Measurements from ENCODE around the gene ANKS1A. TPM values are rescaled to one million over a fixed set of nuclear protein-coding genes. Genes with fewer than 3 reads are reported as not detected.
"Not testable (repeated sequence)": the region's sequence is repeated elsewhere in the genome, so short reads cannot be mapped to it uniquely, and the experiment has no call there.

ANKS1A gene
- polyA plus RNA-seq, 3 donors: 47.3 to 49.9 (median 47.6) TPM

DNA sequence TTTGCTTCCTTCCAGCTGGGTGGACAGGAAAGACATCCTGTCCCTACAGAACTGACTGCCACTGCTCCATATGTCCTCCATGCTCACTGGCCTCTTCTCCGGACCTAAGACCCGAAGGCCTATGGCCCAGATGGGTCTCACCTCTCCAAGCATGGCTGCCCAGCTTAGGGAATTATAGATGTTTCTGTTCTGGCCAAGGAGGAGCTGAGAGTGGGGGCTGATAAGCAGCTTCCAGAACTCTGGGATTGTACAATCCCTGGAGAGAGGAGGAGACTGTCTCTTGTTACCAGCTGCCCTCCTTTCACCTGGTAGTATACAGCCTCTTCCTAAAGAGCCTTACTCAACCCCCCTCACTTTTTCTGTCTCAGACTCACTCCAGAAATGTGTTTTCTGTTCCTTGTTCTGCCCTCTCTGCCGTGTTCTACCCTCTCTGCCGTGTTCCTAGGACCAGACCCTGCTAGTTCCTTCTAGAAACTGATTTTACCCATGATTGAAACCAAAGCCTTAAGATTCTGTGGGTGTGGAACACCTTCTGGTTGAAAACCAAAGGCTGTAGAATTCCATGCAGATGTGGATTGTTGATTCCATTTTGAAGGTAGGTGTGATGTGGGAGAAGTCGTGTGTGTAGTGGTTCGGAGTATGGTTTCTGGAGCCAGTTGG is 28.7 kb downstream of the ANKS1A start:
- no peak for DNase-seq

DNA sequence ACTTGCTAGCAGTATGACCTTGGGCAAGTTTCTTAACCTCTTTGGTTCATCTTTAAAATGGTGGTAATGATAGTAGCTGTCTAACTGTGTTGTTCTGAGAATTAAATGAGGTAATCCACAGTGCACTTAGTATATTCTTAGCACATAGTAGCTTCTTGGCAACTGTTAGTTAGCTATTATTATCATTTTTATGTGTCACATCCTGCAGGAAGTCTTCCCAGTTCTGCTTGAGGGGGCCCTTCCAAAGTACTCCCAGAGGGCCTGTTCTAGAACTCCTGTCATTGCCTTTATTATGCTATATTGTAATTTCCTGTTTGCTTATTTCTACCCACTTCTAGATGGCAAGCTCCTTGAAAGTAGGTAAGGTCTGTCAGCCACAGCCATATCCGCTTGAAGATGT is 30.6 kb downstream of the ANKS1A start:
- no peak for DNase-seq

DNA sequence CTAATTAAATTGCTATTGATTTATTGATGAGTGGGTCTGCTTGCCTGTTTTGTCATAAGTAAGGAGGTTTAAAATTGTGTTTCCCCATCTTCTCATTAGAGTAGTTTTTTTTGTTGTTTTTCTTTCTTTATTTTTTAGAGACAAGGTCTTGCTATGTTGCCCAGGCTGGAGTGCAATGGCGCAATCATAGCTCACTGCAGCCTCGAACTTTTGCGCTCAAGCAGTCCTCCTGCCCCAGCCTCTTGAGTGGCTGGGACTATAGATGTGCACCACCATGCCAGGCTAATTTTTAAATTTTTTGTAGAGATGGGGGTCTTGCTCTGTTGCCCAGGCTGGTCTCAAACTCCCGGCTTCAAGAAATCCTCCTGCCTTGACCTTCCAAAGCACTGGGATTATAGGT is 31.0 kb downstream of the ANKS1A start:
- DNase-seq: no peak

DNA sequence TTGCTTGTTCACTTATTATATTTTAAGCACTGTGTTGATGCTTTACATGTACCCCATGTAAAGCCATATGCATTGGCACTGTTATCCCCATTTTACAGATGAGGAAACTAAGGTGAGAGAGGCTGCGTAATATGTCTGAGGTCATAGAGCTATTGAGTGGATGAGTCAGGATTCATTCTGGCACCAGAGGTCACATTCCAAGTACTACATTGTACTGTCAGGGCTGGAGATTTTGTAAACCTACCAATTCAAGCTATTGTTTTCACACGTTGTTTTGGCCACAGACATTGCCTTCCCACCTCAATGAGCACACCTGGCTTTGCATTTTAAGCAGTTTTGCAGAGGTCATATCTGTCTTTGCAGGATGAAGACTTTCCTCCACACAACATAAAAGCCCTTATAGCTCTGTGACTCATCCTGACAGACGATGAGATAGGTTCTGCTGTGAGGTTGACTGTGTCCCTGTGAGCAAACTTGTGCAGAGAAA is 33.2 kb downstream of the ANKS1A start:
- no peak for DNase-seq

DNA sequence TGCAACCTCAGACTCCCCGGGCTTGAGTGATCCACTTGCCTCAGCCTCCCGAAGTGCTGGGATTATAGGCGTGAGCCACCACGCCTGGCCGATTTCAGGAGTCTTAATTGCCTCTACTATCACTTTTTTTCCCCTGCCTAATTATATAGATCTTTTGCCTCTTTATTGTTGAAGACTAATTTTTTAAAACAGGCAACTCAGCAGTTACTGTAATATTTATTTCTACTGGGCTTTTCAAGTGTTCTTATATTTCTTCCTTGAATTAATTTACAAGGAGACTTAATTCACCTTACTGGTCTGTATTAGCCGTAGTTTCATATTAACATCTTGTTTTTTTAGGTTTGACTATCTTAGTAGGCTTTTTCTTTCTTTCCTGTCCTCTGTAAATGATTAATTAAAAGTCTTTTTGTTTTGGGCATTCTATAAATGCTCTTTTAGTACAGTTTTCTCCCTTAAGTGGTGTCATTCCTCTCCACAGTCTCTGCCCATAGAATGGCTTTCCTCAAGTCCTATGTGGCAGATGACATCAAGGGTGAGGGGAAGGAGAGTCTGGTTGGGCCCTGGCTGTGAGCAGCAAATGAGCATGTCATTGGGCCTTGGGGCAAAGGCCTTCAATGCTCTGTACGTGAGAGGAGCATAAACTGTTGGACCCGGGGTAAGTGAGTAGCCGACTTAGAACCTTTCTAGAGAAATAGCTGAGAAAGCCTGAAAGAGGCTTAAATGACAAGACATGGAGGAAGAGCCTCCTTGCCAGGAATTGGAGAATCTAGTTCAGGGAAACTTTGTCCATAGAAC is 36.0 kb downstream of the ANKS1A start:
- no peak for DNase-seq

DNA sequence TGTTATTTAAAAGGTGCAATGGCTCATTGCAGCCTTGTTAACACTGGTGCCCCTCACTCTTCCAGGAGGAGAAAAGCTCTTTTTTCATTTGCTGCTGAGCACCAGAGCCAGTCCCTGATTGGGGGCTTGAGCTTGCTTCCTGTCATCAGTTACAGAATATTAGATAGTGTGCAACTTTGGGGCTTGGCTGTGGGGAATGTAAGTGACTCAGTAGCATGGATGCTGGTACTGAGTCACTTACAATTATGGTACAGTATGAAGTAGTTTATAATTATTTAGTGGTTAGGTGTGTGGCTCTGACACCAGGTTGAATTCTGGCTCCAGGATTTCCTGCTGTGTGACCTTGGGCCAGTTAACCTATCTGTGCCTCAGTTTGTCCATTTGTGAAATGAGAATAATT is 37.6 kb downstream of the ANKS1A start:
- no peak for DNase-seq

- no peak for DNase-seq
These were observed 39.2 kb downstream of the ANKS1A start for GRCh38 chr6:34928220-34928619.

- DNase-seq: no peak
These were observed 39.6 kb downstream of the ANKS1A start for GRCh38 chr6:34928695-34929094.

DNA sequence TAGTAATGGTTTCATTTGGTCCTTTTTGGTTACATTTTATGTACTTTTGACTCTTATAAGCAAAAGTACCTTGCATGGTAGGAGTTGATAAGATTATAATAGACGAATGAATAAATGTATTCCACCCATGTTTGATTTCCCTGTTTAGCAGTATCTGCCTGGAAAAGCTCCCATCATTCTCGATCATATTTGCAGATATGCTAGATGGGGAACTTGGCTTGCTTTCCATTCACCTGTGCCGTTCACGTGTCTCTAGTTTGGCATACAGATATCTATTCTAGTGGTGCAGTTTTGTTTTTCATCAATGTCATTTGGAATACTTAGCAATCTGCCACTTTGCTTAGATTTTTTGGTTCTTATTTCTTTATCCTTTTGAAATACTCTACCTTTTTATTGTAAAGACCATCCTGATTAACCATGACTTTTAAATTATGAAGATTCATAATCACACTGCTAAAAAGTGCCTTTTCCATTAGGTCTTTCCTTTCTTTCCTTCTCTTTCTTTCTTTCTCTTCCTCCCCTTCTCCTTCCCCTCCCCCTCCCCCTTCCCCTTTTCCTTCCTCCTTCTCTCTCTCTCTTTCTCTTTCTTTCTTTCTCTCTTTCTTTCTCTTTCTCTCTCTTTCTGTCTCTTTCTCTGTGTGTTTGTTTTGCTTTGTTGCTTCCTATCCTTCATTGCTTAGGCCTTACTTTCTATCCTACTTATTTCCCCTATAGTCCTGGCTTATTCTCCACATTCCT is 40.4 kb downstream of the ANKS1A start:
- no peak for DNase-seq

- DNase-seq: no peak
These were observed 41.2 kb downstream of the ANKS1A start for GRCh38 chr6:34930221-34930620.

GRCh38 chr6:34932202-34932601 is 43.1 kb downstream of the ANKS1A start:
- DNase-seq: not testable (repeated sequence)

GRCh38 chr6:34934516-34934915 is 45.5 kb downstream of the ANKS1A start:
- DNase-seq: peak; percentile 44

- DNase-seq: no peak
These were observed 49.2 kb downstream of the ANKS1A start for GRCh38 chr6:34938268-34938667.

DNA sequence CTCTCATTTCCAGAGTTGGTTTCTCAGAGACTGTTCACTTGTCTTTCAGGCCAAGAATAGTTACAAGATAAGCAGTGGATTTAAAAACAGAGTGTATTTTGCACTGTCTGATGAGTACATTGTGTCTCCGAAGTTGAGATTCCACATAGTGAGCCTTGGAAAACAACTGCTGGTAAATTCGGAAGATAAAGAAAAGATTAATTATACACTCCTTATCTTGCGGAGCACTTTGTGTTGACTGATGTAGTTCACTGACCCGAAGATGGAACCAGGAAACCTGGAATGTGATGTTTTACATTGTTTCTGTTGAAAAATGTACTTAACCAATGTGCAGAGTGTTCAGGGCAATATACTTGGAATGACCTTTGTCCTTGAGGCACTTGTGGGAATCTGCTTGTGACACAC is 51.0 kb downstream of the ANKS1A start:
- no peak for DNase-seq

DNA sequence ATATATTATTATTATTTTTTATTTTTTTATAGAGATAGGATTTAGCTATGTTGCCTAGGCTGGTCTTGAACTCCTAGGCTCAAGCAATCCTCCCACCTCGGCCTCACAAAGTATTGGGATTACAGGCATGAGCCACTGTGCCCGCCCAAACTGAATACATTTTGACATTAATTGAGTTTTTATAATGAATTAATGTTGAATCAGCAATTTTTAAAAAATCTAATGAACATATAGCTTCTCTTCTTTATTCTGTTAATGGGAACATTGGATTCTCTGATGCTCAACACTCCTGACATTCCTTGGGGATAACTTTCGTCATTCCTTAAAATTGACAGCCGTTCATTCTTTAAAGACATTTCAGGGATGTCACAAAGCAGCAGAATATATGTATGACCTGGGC is 52.4 kb downstream of the ANKS1A start:
- no peak for DNase-seq

DNA sequence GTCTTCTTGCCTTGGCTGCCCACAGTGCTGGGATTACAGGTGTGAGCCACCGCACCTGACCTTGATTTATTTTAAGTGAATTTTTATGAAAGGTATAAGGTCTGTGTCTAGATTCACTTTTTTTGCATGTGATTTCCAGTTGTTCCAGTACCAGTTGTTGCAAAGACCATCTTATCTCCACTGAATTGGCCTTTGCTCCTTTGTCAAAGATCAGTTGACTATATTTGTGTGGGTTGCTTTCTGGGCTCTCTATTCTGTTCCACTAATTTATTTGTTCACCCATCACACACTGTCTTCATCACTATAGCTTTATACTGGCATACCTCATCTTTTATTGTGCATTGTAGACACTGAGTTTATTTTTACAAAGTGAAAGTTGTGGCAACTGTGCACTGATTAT is 56.3 kb downstream of the ANKS1A start:
- DNase-seq: no peak

- DNase-seq: no peak
These were observed 58.5 kb downstream of the ANKS1A start for GRCh38 chr6:34947561-34947960.

- DNase-seq: no peak
These were observed 60.6 kb downstream of the ANKS1A start for GRCh38 chr6:34949636-34950035.

DNA sequence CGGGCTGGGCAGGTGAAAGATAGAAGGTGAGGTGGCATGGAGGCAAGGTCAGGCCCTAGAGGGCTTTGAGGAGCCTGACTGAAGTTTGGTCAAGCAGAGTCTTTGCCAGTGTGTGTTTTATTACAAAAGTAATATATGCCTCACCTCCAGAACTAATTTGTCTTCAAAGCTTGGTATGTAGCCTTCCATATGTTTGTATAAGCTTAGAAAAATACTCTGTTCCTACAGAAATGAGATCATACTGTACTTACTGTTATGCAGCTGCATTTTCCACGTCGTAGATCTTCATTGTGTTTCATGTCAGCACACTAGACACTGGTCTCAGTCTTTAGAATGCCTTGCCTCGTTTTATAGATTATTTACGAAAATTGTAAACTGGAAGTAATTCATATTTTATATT is 61.8 kb downstream of the ANKS1A start:
- DNase-seq: no peak

DNA sequence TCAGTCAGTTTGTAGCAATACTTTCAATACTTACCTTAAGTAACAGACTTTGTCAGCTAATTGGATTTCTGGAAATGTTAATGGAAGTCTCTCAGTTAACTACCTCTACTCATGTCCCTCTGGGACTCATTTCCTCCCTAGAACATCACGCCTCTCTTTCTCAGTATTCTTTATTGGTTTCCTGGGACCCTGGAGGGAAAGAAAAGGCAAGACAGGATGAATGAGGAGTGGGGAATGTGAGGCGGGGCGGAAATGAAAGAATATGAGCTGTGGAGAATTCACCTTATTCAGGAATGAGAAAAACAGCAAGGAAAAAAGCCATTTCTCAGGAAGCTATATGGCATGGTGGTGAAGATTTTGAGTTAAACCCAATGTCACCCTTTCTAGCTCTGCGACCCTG is 62.7 kb downstream of the ANKS1A start:
- no peak for DNase-seq

DNA sequence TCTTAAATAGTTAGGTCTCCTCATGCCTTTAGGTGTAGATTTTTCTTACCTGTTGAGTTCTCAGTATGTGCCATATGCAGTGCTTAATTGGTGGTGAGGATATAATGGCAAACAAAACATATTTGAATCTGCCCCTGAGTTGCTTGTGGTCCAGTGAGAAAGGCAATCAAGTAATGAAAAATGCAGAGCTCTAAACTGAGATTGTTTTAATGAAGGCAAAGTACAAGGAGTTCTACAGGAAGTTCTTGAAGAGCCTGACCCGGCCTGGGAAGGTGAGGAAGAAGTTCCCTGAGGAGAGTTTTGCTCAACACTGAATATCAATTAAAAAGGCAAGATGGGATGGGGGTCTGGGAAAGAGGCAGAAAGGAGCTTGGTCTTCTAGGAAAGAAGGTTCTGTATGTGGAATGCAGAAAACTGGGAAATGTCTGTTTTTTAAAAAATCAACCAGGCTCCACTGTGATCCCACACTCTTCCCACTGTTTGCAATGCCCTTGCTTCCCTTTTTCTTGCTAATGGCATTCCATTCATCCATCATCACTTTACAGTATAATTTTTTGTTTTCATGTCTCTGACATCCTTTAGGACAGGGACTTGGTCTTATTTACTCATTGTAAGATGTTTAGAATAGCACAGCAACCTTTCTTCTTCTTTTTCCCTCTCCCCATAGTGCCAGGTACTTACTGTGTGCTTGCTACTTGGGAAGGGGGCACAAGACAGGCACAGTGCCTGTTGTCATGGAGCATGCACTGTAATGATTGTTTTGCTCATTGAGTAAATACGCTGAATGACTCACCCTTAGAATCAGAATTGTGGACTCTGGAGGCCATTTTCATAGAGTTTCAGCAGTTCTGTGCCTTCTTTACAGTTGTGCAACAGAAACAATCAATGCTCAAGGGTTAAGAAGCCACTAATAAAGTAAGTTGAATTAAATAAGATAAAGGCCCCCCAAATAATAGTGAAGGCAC is 64.3 kb downstream of the ANKS1A start:
- no peak for DNase-seq

- no peak for DNase-seq
These were observed 66.4 kb downstream of the ANKS1A start for GRCh38 chr6:34955442-34955841.
